ENCODE results near the gene TBC1D16. TPM values are rescaled to one million over a fixed set of nuclear protein-coding genes. Genes with fewer than 3 reads are reported as not detected.

The TBC1D16 gene
- total RNA-seq, 1 experiment from 2014 or later, result 55.4 TPM

- POLR2A ChIA-PET, result no interaction called here
Measured at GRCh38 chr17:80029258-80029974, 6.3 kb downstream of the TBC1D16 start.

GRCh38 chr17:80028030-80028429, 7.6 kb downstream of the TBC1D16 start:
- Mint-ChIP-seq H3K27me3 (ENCODE audit: insufficient read depth, unreplicated experiment) (no peaks in the 10 kb centered on the region), H3K9me3 (ENCODE audit: unreplicated experiment) (no peaks in the 10 kb centered on the region), H3K27ac (ENCODE audit: unreplicated experiment) (no peak overlapping the region), H3K36me3 (ENCODE audit: insufficient read depth, unreplicated experiment) (no peaks in the 10 kb centered on the region), H3K4me3 (ENCODE audit: unreplicated experiment) (no peak overlapping the region), H3K4me1 (ENCODE audit: low read depth, unreplicated experiment) (peaks cover 9% of the 10 kb centered on the region)
- H3K9me3 ChIP-seq, result no peaks in the 10 kb centered on the region
- POLR2A ChIA-PET, result no interaction called here
- CTCF ChIA-PET, result no interaction called here
- no peaks in the 10 kb centered on the region for H3K27me3 ChIP-seq (replicated peaks; ENCODE audit: control insufficient read depth, insufficient read depth, low read length)
- H3K4me1 ChIP-seq, result no peaks in the 10 kb centered on the region
- H3K36me3 ChIP-seq (ENCODE audit: control insufficient read depth, insufficient read depth, low read length), result no peaks in the 10 kb centered on the region; the same call in 1 of the 2 replicates
- no peak for DNase-seq
- intact Hi-C loops (cut with micrococcal nuclease; ENCODE audit: unreplicated experiment), result no loop called here
- H3K4me3 ChIP-seq (ENCODE audit: low read depth, low read length), result no peak overlapping the region
- BruUV-seq (replicated peaks), result no TSS peak
- no peak for TF ChIP-seq CTCF (IDR thresholded peaks at IDR 0.05; ENCODE audit: insufficient read depth in 1 of 2, low read depth in 1 of 2, low read length in 1 of 2, severe bottlenecking in 1 of 2, unreplicated experiment in 1 of 2)

More at GRCh38 chr17:80029258-80029974, 6.3 kb downstream of the TBC1D16 start:
- intact Hi-C loops (cut with micrococcal nuclease; ENCODE audit: unreplicated experiment), result no loop called here
- H3K4me1 ChIP-seq, result no peaks in the 10 kb centered on the region
- no peak overlapping the region for H3K4me3 Mint-ChIP-seq (ENCODE audit: unreplicated experiment)
- BruUV-seq (replicated peaks), result no TSS peak
- H3K27me3 Mint-ChIP-seq (ENCODE audit: insufficient read depth, unreplicated experiment), result no peaks in the 10 kb centered on the region
- no peaks in the 10 kb centered on the region for H3K9me3 ChIP-seq
- CTCF ChIA-PET, result no interaction called here
- no peaks in the 10 kb centered on the region for H3K27me3 ChIP-seq (replicated peaks; ENCODE audit: control insufficient read depth, insufficient read depth, low read length)
- no peaks in the 10 kb centered on the region for H3K9me3 Mint-ChIP-seq (ENCODE audit: unreplicated experiment)
- no peak overlapping the region for H3K4me3 ChIP-seq (ENCODE audit: low read depth, low read length)
- H3K27ac Mint-ChIP-seq (ENCODE audit: unreplicated experiment), result no peak overlapping the region
- H3K36me3 ChIP-seq (ENCODE audit: control insufficient read depth, insufficient read depth, low read length), result no peaks in the 10 kb centered on the region; the same call in 1 of the 2 replicates
- H3K36me3 Mint-ChIP-seq (ENCODE audit: insufficient read depth, unreplicated experiment), result no peaks in the 10 kb centered on the region
- peaks cover 9% of the 10 kb centered on the region for H3K4me1 Mint-ChIP-seq (ENCODE audit: low read depth, unreplicated experiment)
- no peak for TF ChIP-seq CTCF (IDR thresholded peaks at IDR 0.05; ENCODE audit: insufficient read depth in 1 of 2, low read depth in 1 of 2, low read length in 1 of 2, severe bottlenecking in 1 of 2, unreplicated experiment in 1 of 2)
- no peak for DNase-seq

- intact Hi-C loops (cut with micrococcal nuclease; ENCODE audit: unreplicated experiment), result no loop called here
- TF ChIP-seq CTCF (IDR thresholded peaks at IDR 0.05; ENCODE audit: insufficient read depth in 1 of 2, low read depth in 1 of 2, low read length in 1 of 2, severe bottlenecking in 1 of 2, unreplicated experiment in 1 of 2), result no peak
- BruUV-seq (replicated peaks), result no TSS peak
- Mint-ChIP-seq H3K36me3 (ENCODE audit: insufficient read depth, unreplicated experiment) (no peaks in the 10 kb centered on the region), H3K27me3 (ENCODE audit: insufficient read depth, unreplicated experiment) (no peaks in the 10 kb centered on the region), H3K4me3 (ENCODE audit: unreplicated experiment) (no peak overlapping the region), H3K4me1 (ENCODE audit: low read depth, unreplicated experiment) (peaks cover 9% of the 10 kb centered on the region), H3K27ac (ENCODE audit: unreplicated experiment) (no peak overlapping the region), H3K9me3 (ENCODE audit: unreplicated experiment) (no peaks in the 10 kb centered on the region)
- H3K27me3 ChIP-seq (replicated peaks; ENCODE audit: control insufficient read depth, insufficient read depth, low read length), result no peaks in the 10 kb centered on the region
- no peak for DNase-seq
- POLR2A ChIA-PET, result no interaction called here
- CTCF ChIA-PET, result no interaction called here
- H3K4me3 ChIP-seq (ENCODE audit: low read depth, low read length), result no peak overlapping the region
- H3K4me1 ChIP-seq, result no peaks in the 10 kb centered on the region
- no peaks in the 10 kb centered on the region; the same call in 1 of the 2 replicates for H3K36me3 ChIP-seq (ENCODE audit: control insufficient read depth, insufficient read depth, low read length)
- no peaks in the 10 kb centered on the region for H3K9me3 ChIP-seq
Measured at GRCh38 chr17:80027043-80027435, 8.6 kb downstream of the TBC1D16 start.
